Endodermal cell (in vitro differentiated cells): Measurements from ENCODE around the gene JAKMIP3. TPM values are rescaled to one million over a fixed set of nuclear protein-coding genes. Genes with fewer than 3 reads are reported as not detected.

Source experiments
- DNase-seq: peaks from one replicate; pipeline ENCODE4 v3.0.0-alpha.2; 2017
- H3K27ac ChIP-seq: 2 replicates; pipeline ENCODE4 v1.5.1; 2013; ENCODE audit warnings: mild to moderate bottlenecking, low read depth, low read length, moderate library complexity
- H3K27me3 ChIP-seq: 2 replicates; pipeline ENCODE4 v1.6.1; 2013; ENCODE audit warnings: mild to moderate bottlenecking, low read length, moderate library complexity; ENCODE audit not compliant: insufficient read depth, control insufficient read depth, poor library complexity, severe bottlenecking
- H3K36me3 ChIP-seq: 2 replicates; pipeline ENCODE4 v1.7.0; 2013; ENCODE audit warnings: mild to moderate bottlenecking, low read length, moderate library complexity; ENCODE audit not compliant: control insufficient read depth, insufficient read depth
- H3K4me1 ChIP-seq: one replicate; pipeline ENCODE4 v1.7.0; 2013; ENCODE audit warnings: low read length; ENCODE audit not compliant: control insufficient read depth, insufficient read depth
- H3K4me3 ChIP-seq: 2 replicates; pipeline ENCODE4 v1.5.1; 2013; ENCODE audit warnings: mild to moderate bottlenecking, low read length, moderate library complexity
- H3K9ac ChIP-seq: 2 replicates; pipeline ENCODE4 v1.6.1; 2013; ENCODE audit warnings: mild to moderate bottlenecking, low read length, moderate library complexity; ENCODE audit not compliant: poor library complexity, severe bottlenecking; ENCODE audit errors: extremely low read depth
- H3K9me3 ChIP-seq: 2 replicates; pipeline ENCODE4 v1.6.1; 2013; ENCODE audit warnings: mild to moderate bottlenecking, low read length, moderate library complexity; ENCODE audit not compliant: control insufficient read depth
- H3K27ac Mint-ChIP-seq: 2 replicates; pipeline ENCODE4 v1.8.0; 2020; ENCODE audit warnings: mixed read lengths
- H3K27me3 Mint-ChIP-seq: 2 replicates; pipeline ENCODE4 v1.8.0; 2021; ENCODE audit warnings: mild to moderate bottlenecking, mixed read lengths; ENCODE audit not compliant: insufficient read depth
- H3K36me3 Mint-ChIP-seq: 2 replicates; pipeline ENCODE4 v1.8.0; 2020; ENCODE audit warnings: low read depth, mixed read lengths
- H3K4me1 Mint-ChIP-seq: 2 replicates; pipeline ENCODE4 v1.8.0; 2020; ENCODE audit warnings: mixed read lengths
- H3K4me3 Mint-ChIP-seq: 2 replicates; pipeline ENCODE4 v1.8.0; 2020; ENCODE audit warnings: mild to moderate bottlenecking, moderate library complexity, mixed read lengths
- H3K9me3 Mint-ChIP-seq: 2 replicates; pipeline ENCODE4 v1.8.0; 2020; ENCODE audit warnings: mild to moderate bottlenecking, mixed read lengths
- WGBS, 2 experiments: methylation state at CpG; one replicate each; pipeline versions ENCODE4 v1.1.5 to v1.1.7; 2013; ENCODE audit warnings: missing lambda C conversion rate in 2 of 2, mixed read lengths in 1 of 2; ENCODE audit not compliant: insufficient coverage in 1 of 2, insufficient read length in 1 of 2; 5-methylcytosine and 5-hydroxymethylcytosine counted together
- total RNA-seq, 2 donors: library from RNA; stranded (reverse); fragmentation: NEBNext Ultra II Directional in 1 of 2; extraction: Animal tissue kit (Norgen Biotek cat#: 25700) in 1 of 2; gene quantifications; 2 replicates in 1 of 2; 3 replicates in 1 of 2; pipeline ENCODE4 v1.2.1, GENCODE V29; 2021
- TF ChIP-seq, protein P1 (sequence below): fragments of 200-600 bp; sonication (generic); conservative IDR thresholded peaks from 2 replicates; pipeline ENCODE4 v1.5.0; 2021; ENCODE audit warnings: antibody characterized with exemption, mild to moderate bottlenecking

Gene JAKMIP3
- total RNA-seq, 2 donors from 2014 or later = 0.95 to 0.99 TPM

DNA sequence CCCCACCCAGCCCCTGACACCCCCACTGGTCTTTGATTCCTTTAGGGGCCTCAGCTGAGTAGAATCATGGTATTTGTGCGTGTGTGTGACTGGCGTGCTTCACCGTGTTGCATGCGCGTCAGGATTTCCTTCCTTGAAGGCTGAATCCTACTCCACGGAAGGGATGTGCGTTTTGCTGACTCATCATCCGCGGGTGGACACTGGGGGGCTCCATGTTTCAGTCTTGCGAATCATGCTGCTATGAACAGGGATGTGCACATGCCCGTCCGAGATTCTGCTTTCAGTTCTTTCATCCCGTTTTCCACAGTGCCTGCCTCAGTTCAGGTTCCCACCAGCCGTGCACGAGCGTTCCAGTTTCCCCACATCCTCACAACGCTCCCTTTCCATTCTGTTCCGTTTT, 20.9 kb upstream of the JAKMIP3 start:
- H3K4me3 Mint-ChIP-seq = no peak overlapping the region
- DNase-seq = no peak
- H3K4me1 Mint-ChIP-seq = peaks cover 7% of the 10 kb centered on the region
- no peaks in the 10 kb centered on the region for H3K9me3 ChIP-seq
- peaks cover 10% of the 10 kb centered on the region for H3K27me3 Mint-ChIP-seq
- H3K4me3 ChIP-seq = no peak overlapping the region
- no peaks in the 10 kb centered on the region for H3K36me3 ChIP-seq
- no peak overlapping the region for H3K9ac ChIP-seq
- no peak overlapping the region for H3K27ac ChIP-seq
- H3K4me1 ChIP-seq = peaks cover 4% of the 10 kb centered on the region
- TF ChIP-seq, protein P1, sequence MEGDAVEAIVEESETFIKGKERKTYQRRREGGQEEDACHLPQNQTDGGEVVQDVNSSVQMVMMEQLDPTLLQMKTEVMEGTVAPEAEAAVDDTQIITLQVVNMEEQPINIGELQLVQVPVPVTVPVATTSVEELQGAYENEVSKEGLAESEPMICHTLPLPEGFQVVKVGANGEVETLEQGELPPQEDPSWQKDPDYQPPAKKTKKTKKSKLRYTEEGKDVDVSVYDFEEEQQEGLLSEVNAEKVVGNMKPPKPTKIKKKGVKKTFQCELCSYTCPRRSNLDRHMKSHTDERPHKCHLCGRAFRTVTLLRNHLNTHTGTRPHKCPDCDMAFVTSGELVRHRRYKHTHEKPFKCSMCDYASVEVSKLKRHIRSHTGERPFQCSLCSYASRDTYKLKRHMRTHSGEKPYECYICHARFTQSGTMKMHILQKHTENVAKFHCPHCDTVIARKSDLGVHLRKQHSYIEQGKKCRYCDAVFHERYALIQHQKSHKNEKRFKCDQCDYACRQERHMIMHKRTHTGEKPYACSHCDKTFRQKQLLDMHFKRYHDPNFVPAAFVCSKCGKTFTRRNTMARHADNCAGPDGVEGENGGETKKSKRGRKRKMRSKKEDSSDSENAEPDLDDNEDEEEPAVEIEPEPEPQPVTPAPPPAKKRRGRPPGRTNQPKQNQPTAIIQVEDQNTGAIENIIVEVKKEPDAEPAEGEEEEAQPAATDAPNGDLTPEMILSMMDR = no peak
- no peak overlapping the region for H3K27ac Mint-ChIP-seq
- peaks cover 2% of the 10 kb centered on the region for H3K9me3 Mint-ChIP-seq
- H3K36me3 Mint-ChIP-seq = no peaks in the 10 kb centered on the region
- WGBS, 2 experiments = 95% methylated on average over 17 to 18 of the region's 18 CpGs
- no peaks in the 10 kb centered on the region for H3K27me3 ChIP-seq

GRCh38 chr10:132045324-132045723, 20.4 kb upstream of the JAKMIP3 start:
- H3K4me3 Mint-ChIP-seq = no peak overlapping the region
- no peaks in the 10 kb centered on the region for H3K9me3 ChIP-seq
- no peaks in the 10 kb centered on the region for H3K36me3 Mint-ChIP-seq
- TF ChIP-seq, protein P1 = no peak
- H3K36me3 ChIP-seq = no peaks in the 10 kb centered on the region
- 96 to 100% methylated on average over 3 to 9 of the region's 9 CpGs for WGBS, 2 experiments
- peaks cover 4% of the 10 kb centered on the region for H3K4me1 ChIP-seq
- DNase-seq = no peak
- peaks cover 7% of the 10 kb centered on the region for H3K4me1 Mint-ChIP-seq
- H3K27ac Mint-ChIP-seq = no peak overlapping the region
- H3K9me3 Mint-ChIP-seq = peaks cover 7% of the 10 kb centered on the region
- H3K4me3 ChIP-seq = no peak overlapping the region
- no peak overlapping the region for H3K27ac ChIP-seq
- H3K9ac ChIP-seq = no peak overlapping the region
- H3K27me3 Mint-ChIP-seq = peaks cover 10% of the 10 kb centered on the region
- H3K27me3 ChIP-seq = no peaks in the 10 kb centered on the region

- DNase-seq = no peak
- Histone ChIP-seq H3K4me1 (peaks cover 4% of the 10 kb centered on the region), H3K27ac (no peak overlapping the region), H3K27me3 (no peaks in the 10 kb centered on the region), H3K9me3 (peaks cover 18% of the 10 kb centered on the region), H3K4me3 (no peak overlapping the region), H3K9ac (no peak overlapping the region), H3K36me3 (no peaks in the 10 kb centered on the region)
- Mint-ChIP-seq H3K9me3 (peaks cover 22% of the 10 kb centered on the region), H3K36me3 (peaks cover 2% of the 10 kb centered on the region), H3K4me1 (peaks cover 7% of the 10 kb centered on the region), H3K27ac (no peak overlapping the region), H3K4me3 (no peak overlapping the region), H3K27me3 (peaks cover 2% of the 10 kb centered on the region)
- TF ChIP-seq, protein P1 = no peak
- WGBS, 2 experiments = 90 to 91% methylated on average over 13 to 42 of the region's 42 CpGs
Observed at GRCh38 chr10:132047575-132048293, 18.0 kb upstream of the JAKMIP3 start.
